Measurements from ENCODE around the gene KLK5. TPM values are rescaled to one million over a fixed set of nuclear protein-coding genes. Genes with fewer than 3 reads are reported as not detected.

KLK5 gene
- polyA plus RNA-seq, 1 donor (not counting 4 experiments of a cell fraction or from before 2014, with no cell fraction given): 477 TPM

DNA sequence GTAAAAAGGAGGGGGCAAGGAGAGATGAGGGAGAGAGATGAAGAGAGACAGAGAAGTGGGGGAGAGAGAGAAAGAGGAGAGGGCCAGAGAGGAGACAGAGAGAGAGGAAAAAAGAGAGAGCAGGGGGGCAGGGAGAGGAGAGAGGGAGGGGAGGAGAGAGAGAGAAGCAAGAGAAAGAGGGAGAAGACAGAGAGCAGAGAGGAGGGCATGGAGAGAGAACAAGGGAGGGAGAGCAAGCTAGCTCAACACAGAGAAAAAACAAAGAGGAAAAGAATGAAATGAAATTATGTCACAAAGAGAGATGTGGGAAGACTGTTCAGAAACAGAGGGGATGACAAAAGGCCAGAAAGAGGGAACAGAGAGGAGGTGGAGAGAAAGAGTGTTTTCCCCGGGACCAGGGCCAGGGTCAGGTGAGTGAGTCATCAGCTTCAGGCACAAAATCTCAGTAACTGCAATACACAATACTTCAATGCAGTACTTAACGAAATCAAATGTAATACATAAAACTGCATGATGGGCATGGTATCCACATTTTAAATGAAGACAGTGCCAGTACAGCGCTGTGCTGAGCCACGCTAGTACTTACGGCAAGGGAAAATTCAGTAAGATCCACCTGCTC is 26.0 kb upstream of the KLK5 start:
- H4K20me1 ChIP-seq (ENCODE audit: control insufficient read depth, extremely low read depth, insufficient read depth, low read length): no peaks in the 10 kb centered on the region
- H3K79me2 ChIP-seq (ENCODE audit: control insufficient read depth, insufficient read depth, low read length): no peaks in the 10 kb centered on the region
- dilution Hi-C loops (cut with MboI; ENCODE audit: extremely low pct_ligation_motif_present, low sequenced_read_pairs): no loop called here
- peaks cover 15% of the 10 kb centered on the region for H3K4me1 ChIP-seq (ENCODE audit: control insufficient read depth, extremely low read depth, insufficient read depth, low read length)
- no peak overlapping the region for H3K4me3 ChIP-seq (ENCODE audit: control insufficient read depth in 2 of 3, extremely low read depth in 1 of 3, insufficient read depth in 2 of 3, low read depth in 1 of 3, low read length in 3 of 3)
- peak; percentile 90 for FAIRE-seq
- TF ChIP-seq, protein P1, sequence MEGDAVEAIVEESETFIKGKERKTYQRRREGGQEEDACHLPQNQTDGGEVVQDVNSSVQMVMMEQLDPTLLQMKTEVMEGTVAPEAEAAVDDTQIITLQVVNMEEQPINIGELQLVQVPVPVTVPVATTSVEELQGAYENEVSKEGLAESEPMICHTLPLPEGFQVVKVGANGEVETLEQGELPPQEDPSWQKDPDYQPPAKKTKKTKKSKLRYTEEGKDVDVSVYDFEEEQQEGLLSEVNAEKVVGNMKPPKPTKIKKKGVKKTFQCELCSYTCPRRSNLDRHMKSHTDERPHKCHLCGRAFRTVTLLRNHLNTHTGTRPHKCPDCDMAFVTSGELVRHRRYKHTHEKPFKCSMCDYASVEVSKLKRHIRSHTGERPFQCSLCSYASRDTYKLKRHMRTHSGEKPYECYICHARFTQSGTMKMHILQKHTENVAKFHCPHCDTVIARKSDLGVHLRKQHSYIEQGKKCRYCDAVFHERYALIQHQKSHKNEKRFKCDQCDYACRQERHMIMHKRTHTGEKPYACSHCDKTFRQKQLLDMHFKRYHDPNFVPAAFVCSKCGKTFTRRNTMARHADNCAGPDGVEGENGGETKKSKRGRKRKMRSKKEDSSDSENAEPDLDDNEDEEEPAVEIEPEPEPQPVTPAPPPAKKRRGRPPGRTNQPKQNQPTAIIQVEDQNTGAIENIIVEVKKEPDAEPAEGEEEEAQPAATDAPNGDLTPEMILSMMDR (optimal IDR thresholded peaks at IDR 0.05 in 1 of 3, IDR thresholded peaks at IDR 0.05 in 1 of 3, conservative IDR thresholded peaks at IDR 0.05 in 1 of 3; ENCODE audit: extremely low read depth in 1 of 3, insufficient read depth in 2 of 3, low read length in 3 of 3): no peak
- TF ChIP-seq EZH2 (IDR thresholded peaks at IDR 0.05; ENCODE audit: low read length): no peak
- H3K36me3 ChIP-seq (ENCODE audit: control insufficient read depth in 2 of 2, extremely low read depth in 1 of 2, insufficient read depth in 2 of 2, low read length in 2 of 2): no peaks in the 10 kb centered on the region
- no peaks in the 10 kb centered on the region for H3K9me3 ChIP-seq (ENCODE audit: control insufficient read depth, low read depth, low read length)
- no peak overlapping the region for H2AFZ ChIP-seq (ENCODE audit: control insufficient read depth, low read length)
- no peak overlapping the region for H3K27ac ChIP-seq (ENCODE audit: control insufficient read depth, insufficient read depth, low read length)
- no peak for DNase-seq (ENCODE audit: low read depth, low spot score)
- no peak overlapping the region for H3K9ac ChIP-seq (ENCODE audit: control insufficient read depth, extremely low read depth, insufficient read depth, low read length)
- no peaks in the 10 kb centered on the region for H3K9me1 ChIP-seq (ENCODE audit: control insufficient read depth, extremely low read depth, insufficient read depth, low read length)
- peaks cover 12% of the 10 kb centered on the region for H3K27me3 ChIP-seq (ENCODE audit: control insufficient read depth, extremely low read depth, insufficient read depth, low read length)
- peak overlapping the region; percentile 7 for H3K4me2 ChIP-seq (ENCODE audit: control insufficient read depth, extremely low read depth, insufficient read depth, low read depth, low read length)

DNA sequence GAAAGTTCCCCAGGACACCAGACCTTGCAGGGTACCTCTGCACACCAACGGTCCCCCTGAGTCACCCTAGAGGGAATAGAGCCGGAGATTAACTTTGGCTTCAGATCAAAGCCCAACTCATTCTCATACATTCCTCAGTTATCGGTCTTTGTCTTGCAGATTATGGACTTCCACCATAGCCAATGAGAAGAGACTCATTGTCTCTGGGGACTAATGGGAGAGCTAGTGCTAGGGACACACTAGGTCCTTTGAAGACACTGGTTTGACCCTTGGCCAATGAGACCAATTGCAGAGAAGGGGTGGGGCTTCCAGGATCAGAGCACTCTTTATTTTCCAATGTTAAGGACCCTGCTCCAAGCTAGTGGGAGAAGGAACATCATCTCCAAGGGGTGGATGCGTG is 24.8 kb upstream of the KLK5 start:
- no peak for TF ChIP-seq EZH2 (IDR thresholded peaks at IDR 0.05; ENCODE audit: low read length)
- TF ChIP-seq, protein P1 (optimal IDR thresholded peaks at IDR 0.05 in 1 of 3, IDR thresholded peaks at IDR 0.05 in 1 of 3, conservative IDR thresholded peaks at IDR 0.05 in 1 of 3; ENCODE audit: extremely low read depth in 1 of 3, insufficient read depth in 2 of 3, low read length in 3 of 3): no peak
- Histone ChIP-seq H3K27me3 (ENCODE audit: control insufficient read depth, extremely low read depth, insufficient read depth, low read length) (peaks cover 12% of the 10 kb centered on the region), H3K27ac (ENCODE audit: control insufficient read depth, insufficient read depth, low read length) (no peak overlapping the region), H3K4me3 (ENCODE audit: control insufficient read depth in 2 of 3, extremely low read depth in 1 of 3, insufficient read depth in 2 of 3, low read depth in 1 of 3, low read length in 3 of 3) (no peak overlapping the region), H3K9me1 (ENCODE audit: control insufficient read depth, extremely low read depth, insufficient read depth, low read length) (no peaks in the 10 kb centered on the region), H2AFZ (ENCODE audit: control insufficient read depth, low read length) (no peak overlapping the region), H3K4me2 (ENCODE audit: control insufficient read depth, extremely low read depth, insufficient read depth, low read depth, low read length) (no peak overlapping the region), H3K9me3 (ENCODE audit: control insufficient read depth, low read depth, low read length) (no peaks in the 10 kb centered on the region), H3K79me2 (ENCODE audit: control insufficient read depth, insufficient read depth, low read length) (no peaks in the 10 kb centered on the region), H4K20me1 (ENCODE audit: control insufficient read depth, extremely low read depth, insufficient read depth, low read length) (no peaks in the 10 kb centered on the region), H3K9ac (ENCODE audit: control insufficient read depth, extremely low read depth, insufficient read depth, low read length) (no peak overlapping the region), H3K4me1 (ENCODE audit: control insufficient read depth, extremely low read depth, insufficient read depth, low read length) (peaks cover 15% of the 10 kb centered on the region), H3K36me3 (ENCODE audit: control insufficient read depth in 2 of 2, extremely low read depth in 1 of 2, insufficient read depth in 2 of 2, low read length in 2 of 2) (no peaks in the 10 kb centered on the region)
- FAIRE-seq (no peak), DNase-seq (ENCODE audit: low read depth, low spot score) (no peak)
- dilution Hi-C loops (cut with MboI; ENCODE audit: extremely low pct_ligation_motif_present, low sequenced_read_pairs): no loop called here

Data from keratinocyte (primary cell).